Stimulated activated CD8-positive, alpha-beta memory T cell treated with anti-CD3 and anti-CD28 coated beads, Interleukin-4, amount 100 ng/mL, for 48 hours (primary cell): ENCODE data around the gene KIF20A.
"Not testable (repeated sequence)": the region's sequence is repeated elsewhere in the genome, so short reads cannot be mapped to it uniquely, and the experiment has no call there.

Experiments used
- DNase-seq: peaks from one replicate; pipeline ENCODE4 v3.0.0-alpha.2; 2020

Gene KIF20A

DNA sequence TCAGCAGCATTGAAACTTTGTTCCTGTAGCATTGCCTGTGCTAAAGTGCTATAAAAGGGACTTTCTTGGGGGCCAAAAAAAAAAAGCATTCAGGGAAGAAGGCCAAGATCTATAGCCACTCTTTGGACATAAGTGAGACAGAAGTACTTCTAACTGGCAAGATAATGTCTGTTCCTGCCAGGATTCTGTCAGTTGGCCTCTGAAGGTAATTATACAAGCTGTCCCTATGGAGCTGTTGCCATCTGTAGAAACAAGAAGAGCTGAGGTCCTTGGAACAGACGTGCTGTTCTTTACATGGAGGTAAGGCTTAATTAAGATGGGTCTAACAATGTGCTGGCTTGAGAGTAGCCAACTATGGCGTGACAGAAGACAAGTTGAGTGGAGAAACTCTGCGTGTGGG lies 9.7 kb downstream of the KIF20A start:
- DNase-seq = no peak

GRCh38 chr5:138192826-138193225 lies 13.9 kb downstream of the KIF20A start:
- DNase-seq = no peak

DNA sequence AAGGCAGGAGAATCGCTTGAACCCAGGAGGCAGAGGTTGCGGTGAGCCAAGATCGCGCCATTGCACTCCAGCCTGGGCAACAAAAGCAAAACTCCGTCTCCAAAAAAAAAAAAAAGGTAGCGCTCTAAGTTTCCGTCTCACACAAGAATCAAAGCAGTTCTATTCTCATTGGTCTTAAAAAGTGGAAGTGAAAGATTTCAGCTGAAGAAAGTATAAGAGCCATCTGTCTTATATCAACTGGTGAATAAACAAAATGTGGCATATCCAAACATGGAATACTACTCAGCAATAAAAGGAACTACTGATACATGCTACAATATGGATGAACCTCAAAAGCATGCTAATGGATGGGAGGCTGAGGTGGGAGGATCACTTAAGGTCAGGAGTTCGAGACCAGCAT lies 14.9 kb downstream of the KIF20A start:
- not testable (repeated sequence) for DNase-seq

GRCh38 chr5:138210985-138211384 lies 32.1 kb downstream of the KIF20A start:
- DNase-seq = no peak

DNA sequence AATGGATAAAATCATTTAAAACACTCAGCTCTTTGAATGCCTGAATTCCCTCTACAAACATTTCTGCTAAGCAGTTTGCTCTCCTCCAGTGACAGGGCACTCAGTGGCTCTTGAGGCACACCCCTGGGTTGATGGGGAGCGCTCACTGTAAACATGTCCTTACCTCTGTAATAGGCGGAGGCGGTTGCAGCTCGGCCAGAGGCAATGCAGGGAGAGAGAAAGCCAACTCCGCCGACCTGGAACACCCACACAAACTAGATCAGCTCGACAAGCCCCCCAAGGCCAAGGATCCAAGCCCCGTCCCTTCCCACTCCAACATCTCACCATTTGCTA lies 33.9 kb downstream of the KIF20A start:
- no peak for DNase-seq

DNA sequence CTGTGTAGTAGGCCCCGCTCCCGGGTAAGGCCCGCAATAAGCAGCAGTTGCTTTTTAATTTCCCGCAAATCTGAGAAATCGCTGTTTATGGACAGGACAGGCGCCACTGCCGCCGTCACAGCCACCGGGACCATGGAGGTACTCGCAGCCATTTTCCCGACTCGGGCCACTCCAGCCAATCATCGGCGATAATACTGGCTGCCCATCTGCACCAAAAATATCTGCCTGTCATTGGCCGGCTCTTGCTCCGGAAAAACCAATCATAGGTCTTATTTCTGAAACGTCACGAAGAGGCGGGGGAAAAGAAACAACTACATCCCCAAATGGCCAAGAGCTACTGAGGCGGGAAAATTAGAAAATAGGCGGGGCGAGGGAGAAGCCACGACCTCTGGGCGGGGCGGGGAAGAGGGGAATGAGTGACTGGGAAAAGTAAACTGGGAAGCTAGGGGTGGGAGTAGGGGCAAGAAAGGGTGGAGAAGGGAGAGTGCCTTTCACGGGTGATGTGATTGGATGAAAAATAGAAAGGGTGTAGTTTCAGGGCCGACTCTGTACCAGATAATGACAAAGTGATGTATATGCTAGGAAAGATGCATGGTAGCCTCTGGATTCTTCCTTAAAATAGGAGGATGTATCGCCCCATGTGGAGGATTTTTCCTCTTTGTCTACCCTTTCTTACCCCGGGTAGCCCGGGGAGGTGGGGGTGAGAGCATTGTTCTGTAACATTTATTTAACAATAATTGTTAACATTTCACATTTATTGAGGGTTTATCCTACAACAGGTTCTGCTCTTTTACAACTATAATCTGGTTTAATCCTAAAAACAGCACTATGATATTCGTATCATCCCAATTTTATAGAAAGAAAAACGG lies 34.5 kb downstream of the KIF20A start, which contains the start of gene CDC23:
CDC23 (minus strand) TSS at position 163 of the 869 bp plus-strand sequence; CDS start at position 152, 11 bp downstream.
- peak; percentile 88 for DNase-seq

DNA sequence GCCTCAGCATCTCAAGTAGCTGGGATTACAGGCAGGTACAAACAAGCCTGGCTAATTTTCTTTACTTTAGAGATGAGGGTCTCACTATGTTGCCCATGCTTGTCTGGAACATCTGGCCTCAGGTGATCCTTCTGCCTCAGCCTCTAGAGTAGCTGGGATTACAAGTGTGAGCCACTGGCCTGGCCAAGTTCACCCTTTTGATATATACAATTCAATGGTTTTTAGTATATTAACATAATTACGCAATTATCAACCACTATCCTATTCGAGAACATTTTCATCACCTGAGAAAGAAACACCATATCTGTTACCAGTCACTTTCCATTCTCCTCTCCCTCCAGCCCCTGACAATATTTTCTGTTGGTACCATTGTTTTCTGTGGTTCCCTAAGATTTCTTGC lies 37.9 kb downstream of the KIF20A start:
- DNase-seq = no peak

DNA sequence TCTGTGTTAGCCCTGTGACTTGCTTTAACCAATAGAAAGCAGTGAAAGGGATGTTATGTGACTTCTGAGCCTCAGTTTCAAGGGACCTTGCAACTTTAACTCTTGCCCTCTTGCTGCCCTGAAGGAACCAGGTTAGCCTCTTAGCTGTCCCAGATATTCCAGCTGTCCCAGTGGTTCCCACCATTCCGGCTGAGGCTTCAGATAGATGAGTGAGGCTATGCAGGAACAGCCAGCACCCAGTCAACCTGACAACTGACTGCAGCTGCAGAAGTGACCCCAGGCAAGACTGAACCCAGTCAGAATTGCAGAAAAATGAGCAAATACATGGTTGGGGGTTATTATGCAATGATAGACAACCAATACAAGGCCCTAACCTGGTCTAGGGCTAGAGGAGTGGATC lies 44.6 kb downstream of the KIF20A start:
- DNase-seq = no peak

DNA sequence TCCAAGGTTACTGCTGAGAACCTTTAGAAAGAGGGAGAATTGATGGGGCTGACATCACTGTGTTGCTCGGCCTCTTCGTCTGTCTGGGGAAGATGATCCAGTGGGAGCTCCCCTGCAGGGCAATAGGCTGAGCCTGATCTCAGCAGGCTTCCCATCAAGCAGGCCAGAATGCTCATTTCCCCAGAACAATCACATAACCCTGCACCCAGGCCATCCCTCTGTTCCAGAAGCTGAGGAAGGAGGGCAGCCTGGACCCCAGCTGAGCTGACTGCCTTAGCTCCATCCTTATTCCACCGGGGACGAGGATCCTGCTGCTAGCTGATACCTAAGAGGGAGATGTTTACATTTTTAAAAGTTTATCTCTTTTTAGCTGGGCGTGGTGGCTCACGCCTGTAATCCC lies 45.8 kb downstream of the KIF20A start:
- no peak for DNase-seq

- no peak for DNase-seq
These were observed 48.0 kb downstream of the KIF20A start for GRCh38 chr5:138226910-138227309.

GRCh38 chr5:138229387-138229786 lies 50.5 kb downstream of the KIF20A start:
- DNase-seq = no peak

DNA sequence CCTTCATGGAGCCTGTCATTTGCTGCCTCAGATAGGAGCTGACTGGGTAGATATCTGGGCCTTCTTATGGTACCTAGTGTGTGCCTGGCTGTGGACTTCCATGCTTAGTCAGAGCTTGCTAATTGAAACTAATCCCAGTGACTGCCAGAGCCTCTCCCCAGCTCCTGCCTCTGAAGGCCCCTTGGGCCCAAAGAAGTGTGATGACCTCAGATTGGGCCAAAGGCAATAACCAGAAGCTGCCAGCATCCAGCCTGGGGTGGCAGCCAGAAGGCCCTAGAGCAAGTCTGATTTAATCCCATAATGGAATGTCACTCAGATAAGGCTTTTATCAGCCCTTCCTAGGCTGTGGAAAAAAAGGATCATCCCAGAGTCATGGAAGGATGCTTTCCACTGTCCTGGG lies 51.3 kb downstream of the KIF20A start:
- DNase-seq = no peak

DNA sequence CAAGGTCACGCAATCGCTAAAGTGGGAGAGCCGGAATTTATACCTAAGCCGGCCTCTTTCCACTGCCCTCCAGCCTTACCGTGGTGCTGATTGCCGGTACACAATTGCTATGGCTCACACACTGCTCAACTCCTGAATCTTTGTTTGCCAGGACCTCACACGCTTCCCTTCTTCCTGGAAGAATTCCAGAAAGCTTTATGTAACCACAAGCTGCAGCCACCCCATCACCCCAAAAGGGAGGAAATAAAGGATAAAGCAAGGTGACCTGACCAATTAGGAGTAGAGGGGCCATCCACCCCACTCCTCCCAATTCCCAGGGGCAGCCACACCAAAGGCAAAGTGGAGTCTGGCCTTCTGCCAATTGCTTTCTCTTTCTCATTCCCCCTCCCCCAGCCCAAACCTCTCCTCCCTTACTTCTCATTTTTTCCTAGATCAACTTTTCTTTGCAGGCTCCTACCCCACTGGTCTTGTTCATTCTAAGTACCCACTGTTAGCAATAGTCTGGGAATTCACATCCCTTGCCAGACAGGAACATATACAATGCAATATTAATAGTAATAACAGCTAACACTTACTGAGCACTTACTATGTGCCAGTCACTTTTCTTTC lies 52.2 kb downstream of the KIF20A start:
- no peak for DNase-seq

GRCh38 chr5:138233280-138233679 lies 54.4 kb downstream of the KIF20A start:
- DNase-seq = no peak

DNA sequence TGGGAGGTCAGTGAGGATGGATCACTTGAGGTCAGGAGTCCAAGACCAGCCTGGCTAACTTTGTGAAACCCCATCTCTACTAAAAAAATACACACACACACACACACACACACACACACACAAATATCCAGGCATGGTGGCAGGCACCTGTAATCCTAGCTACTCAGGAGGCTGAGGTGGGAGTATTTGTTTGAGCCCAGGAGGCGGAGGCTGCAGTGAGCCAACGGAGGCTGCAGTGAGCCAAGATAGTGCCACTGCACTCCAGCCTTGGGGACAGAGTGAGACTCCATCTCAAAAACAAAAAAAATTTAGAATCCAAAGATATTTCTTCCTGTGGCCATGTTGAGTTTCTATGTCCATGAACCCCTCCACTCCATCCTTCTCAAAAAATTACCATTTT lies 55.7 kb downstream of the KIF20A start:
- DNase-seq = no peak
